ENCODE data around the gene SDK2. TPM values are rescaled to one million over a fixed set of nuclear protein-coding genes. Genes with fewer than 3 reads are reported as not detected.
A peak's percentile ranks its signal among the peaks of the same experiment; 100 is the strongest.

The SDK2 gene
- total RNA-seq, 1 experiment from 2014 or later, result 0.14 TPM

GRCh38 chr17:73639322-73639721 is 4.9 kb downstream of the SDK2 start:
- DNase-seq (ENCODE audit: low read depth), result no peak
- in situ Hi-C loops (cut with HindIII; ENCODE audit: low pct_unique_long_range_greater_than_20kb, low sequenced_read_pairs), result no loop called here

- DNase-seq (ENCODE audit: low read depth), result no peak
- in situ Hi-C loops (cut with HindIII; ENCODE audit: low pct_unique_long_range_greater_than_20kb, low sequenced_read_pairs), result no loop called here
Measured at GRCh38 chr17:73638556-73638955, 5.7 kb downstream of the SDK2 start.

GRCh38 chr17:73637866-73638265 is 6.4 kb downstream of the SDK2 start:
- in situ Hi-C loops (cut with HindIII; ENCODE audit: low pct_unique_long_range_greater_than_20kb, low sequenced_read_pairs), result no loop called here
- no peak for DNase-seq (ENCODE audit: low read depth)

- DNase-seq (ENCODE audit: low read depth), result no peak
- in situ Hi-C loops (cut with HindIII; ENCODE audit: low pct_unique_long_range_greater_than_20kb, low sequenced_read_pairs), result no loop called here
Measured at GRCh38 chr17:73635101-73635817, 9.0 kb downstream of the SDK2 start.

- no peak for DNase-seq (ENCODE audit: low read depth)
- in situ Hi-C loops (cut with HindIII; ENCODE audit: low pct_unique_long_range_greater_than_20kb, low sequenced_read_pairs), result no loop called here
Measured at GRCh38 chr17:73634629-73635028, 9.6 kb downstream of the SDK2 start.

- in situ Hi-C loops (cut with HindIII; ENCODE audit: low pct_unique_long_range_greater_than_20kb, low sequenced_read_pairs), result no loop called here
- DNase-seq (ENCODE audit: low read depth), result no peak
Measured at GRCh38 chr17:73633736-73634135, 10.5 kb downstream of the SDK2 start.

- DNase-seq (ENCODE audit: low read depth), result no peak
- in situ Hi-C loops (cut with HindIII; ENCODE audit: low pct_unique_long_range_greater_than_20kb, low sequenced_read_pairs), result no loop called here
Measured at GRCh38 chr17:73632513-73632912, 11.7 kb downstream of the SDK2 start.

GRCh38 chr17:73630965-73631595 is 13.2 kb downstream of the SDK2 start:
- in situ Hi-C loops (cut with HindIII; ENCODE audit: low pct_unique_long_range_greater_than_20kb, low sequenced_read_pairs), result no loop called here

GRCh38 chr17:73630531-73630930 is 13.7 kb downstream of the SDK2 start:
- DNase-seq (ENCODE audit: low read depth), result no peak
- in situ Hi-C loops (cut with HindIII; ENCODE audit: low pct_unique_long_range_greater_than_20kb, low sequenced_read_pairs), result no loop called here

More at GRCh38 chr17:73630965-73631595, 13.2 kb downstream of the SDK2 start:
- no peak for DNase-seq (ENCODE audit: low read depth)

- no peak for DNase-seq (ENCODE audit: low read depth)
- in situ Hi-C loops (cut with HindIII; ENCODE audit: low pct_unique_long_range_greater_than_20kb, low sequenced_read_pairs), result no loop called here
Measured at GRCh38 chr17:73628642-73629552, 15.3 kb downstream of the SDK2 start.

GRCh38 chr17:73625991-73626673 is 18.1 kb downstream of the SDK2 start:
- in situ Hi-C loops (cut with HindIII; ENCODE audit: low pct_unique_long_range_greater_than_20kb, low sequenced_read_pairs), result no loop called here
- peak; percentile 17 for DNase-seq (ENCODE audit: low read depth)

GRCh38 chr17:73625006-73625405 is 19.2 kb downstream of the SDK2 start:
- in situ Hi-C loops (cut with HindIII; ENCODE audit: low pct_unique_long_range_greater_than_20kb, low sequenced_read_pairs), result no loop called here
- no peak for DNase-seq (ENCODE audit: low read depth)

- in situ Hi-C loops (cut with HindIII; ENCODE audit: low pct_unique_long_range_greater_than_20kb, low sequenced_read_pairs), result no loop called here
- DNase-seq (ENCODE audit: low read depth), result no peak
Measured at GRCh38 chr17:73624496-73624988, 19.7 kb downstream of the SDK2 start.

- no peak for DNase-seq (ENCODE audit: low read depth)
- in situ Hi-C loops (cut with HindIII; ENCODE audit: low pct_unique_long_range_greater_than_20kb, low sequenced_read_pairs), result no loop called here
Measured at GRCh38 chr17:73623818-73624217, 20.4 kb downstream of the SDK2 start.

GRCh38 chr17:73623247-73623646 is 21.0 kb downstream of the SDK2 start:
- no peak for DNase-seq (ENCODE audit: low read depth)
- in situ Hi-C loops (cut with HindIII; ENCODE audit: low pct_unique_long_range_greater_than_20kb, low sequenced_read_pairs), result no loop called here

GRCh38 chr17:73622381-73622780 is 21.9 kb downstream of the SDK2 start:
- no peak for DNase-seq (ENCODE audit: low read depth)
- in situ Hi-C loops (cut with HindIII; ENCODE audit: low pct_unique_long_range_greater_than_20kb, low sequenced_read_pairs), result no loop called here

- no peak for DNase-seq (ENCODE audit: low read depth)
- in situ Hi-C loops (cut with HindIII; ENCODE audit: low pct_unique_long_range_greater_than_20kb, low sequenced_read_pairs), result no loop called here
Measured at GRCh38 chr17:73621685-73622084, 22.6 kb downstream of the SDK2 start.

GRCh38 chr17:73620414-73620813 is 23.8 kb downstream of the SDK2 start:
- in situ Hi-C loops (cut with HindIII; ENCODE audit: low pct_unique_long_range_greater_than_20kb, low sequenced_read_pairs), result no loop called here

More at GRCh38 chr17:73620414-73620813, 23.8 kb downstream of the SDK2 start:
- no peak for DNase-seq (ENCODE audit: low read depth)

Data from Caki2 (cell line).